HG03103 (cell line): ENCODE measurements around the gene CASK.

Source experiments
- ATAC-seq: cut with Tn5 transposase; IDR thresholded peaks from one replicate; pipeline ENCODE4 v1.9.1; 2021; ENCODE audit warnings: low read depth; ENCODE audit not compliant: unreplicated experiment

The CASK gene

DNA sequence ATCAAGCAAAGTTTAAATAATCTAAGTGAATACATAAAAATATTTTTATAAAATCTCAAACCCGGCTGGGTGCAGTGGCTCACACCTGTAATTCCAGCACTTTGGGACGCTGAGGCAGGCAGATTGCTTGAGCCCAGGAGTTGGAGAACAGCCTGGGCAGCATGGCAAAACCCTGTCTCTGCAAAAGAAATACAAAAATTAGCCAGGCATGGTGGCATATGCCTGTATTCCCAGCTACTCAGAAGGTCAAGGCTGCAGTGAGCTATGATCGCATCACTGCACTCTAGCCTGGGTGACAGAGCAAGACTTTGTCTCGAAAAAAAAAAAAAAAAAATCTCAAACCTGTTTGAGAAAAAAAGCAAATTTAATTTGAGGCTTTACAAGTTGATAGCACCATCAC is 331.4 kb downstream of the CASK start:
- ATAC-seq: no peak

DNA sequence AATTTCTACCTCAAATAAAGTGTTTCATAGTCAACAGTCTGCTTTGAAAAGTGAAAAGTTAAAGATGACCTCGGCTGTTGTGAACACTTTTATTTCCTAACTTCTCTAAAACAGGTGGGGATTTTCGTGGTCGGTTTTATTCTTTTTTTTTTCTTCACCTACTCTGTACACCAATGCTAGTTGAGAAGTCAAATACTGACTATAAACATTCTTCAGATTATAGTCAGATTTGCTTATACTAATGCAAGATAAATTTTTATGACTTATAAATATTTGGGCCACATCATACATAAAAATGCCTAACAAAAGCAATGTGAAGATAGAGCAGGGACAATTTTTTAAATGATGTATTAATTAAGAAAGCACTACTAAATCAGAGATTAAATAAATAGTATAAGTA is 332.7 kb downstream of the CASK start:
- no peak for ATAC-seq

DNA sequence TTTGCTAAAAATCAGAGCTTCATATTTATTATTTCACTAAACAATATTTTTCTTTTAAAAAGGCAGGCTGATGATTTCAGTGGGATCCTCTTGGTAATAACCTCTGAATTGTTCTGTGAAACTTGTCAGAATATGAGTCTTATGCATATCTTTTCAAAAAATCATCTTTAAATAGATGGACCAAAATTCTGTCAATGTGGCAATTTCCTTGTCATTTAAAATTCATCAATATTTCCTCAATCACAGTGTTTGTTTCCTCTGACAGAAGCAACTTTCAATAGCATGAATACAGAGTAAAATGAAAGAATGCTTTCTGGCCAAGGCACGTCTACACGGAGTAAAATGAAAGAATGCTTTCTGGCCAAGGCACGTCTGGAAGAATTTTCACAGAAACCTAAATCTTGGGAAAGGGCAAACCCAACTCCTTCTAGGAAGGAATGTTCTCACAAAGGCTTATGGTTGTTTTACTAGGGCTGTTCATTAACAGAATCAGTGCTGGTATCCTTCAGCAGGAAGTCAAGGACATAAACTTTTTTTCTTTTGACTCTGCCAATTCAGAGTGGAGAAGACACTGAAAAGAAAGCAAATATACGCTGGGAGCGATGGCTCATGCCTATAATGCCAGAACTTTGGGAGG is 333.6 kb downstream of the CASK start:
- no peak for ATAC-seq

DNA sequence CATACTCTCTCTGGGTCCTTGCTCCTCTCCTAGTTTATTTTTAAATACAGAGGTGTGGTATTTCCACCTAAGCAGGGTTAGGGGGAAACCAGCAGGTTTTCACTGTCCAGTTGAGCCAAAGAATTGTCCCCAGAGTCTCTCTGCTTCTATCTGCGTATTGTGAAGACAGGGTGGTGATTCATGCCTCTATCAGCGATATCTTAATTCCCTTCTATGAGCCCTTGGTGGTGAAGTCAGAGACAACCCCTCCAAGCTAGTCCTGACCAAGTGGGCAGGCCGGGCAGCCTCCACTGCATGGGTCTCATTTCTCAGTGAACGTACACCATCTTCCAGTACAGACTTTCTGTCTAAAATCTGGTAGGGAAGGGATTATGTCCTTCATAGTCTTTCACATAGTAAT is 335.1 kb downstream of the CASK start:
- no peak for ATAC-seq

DNA sequence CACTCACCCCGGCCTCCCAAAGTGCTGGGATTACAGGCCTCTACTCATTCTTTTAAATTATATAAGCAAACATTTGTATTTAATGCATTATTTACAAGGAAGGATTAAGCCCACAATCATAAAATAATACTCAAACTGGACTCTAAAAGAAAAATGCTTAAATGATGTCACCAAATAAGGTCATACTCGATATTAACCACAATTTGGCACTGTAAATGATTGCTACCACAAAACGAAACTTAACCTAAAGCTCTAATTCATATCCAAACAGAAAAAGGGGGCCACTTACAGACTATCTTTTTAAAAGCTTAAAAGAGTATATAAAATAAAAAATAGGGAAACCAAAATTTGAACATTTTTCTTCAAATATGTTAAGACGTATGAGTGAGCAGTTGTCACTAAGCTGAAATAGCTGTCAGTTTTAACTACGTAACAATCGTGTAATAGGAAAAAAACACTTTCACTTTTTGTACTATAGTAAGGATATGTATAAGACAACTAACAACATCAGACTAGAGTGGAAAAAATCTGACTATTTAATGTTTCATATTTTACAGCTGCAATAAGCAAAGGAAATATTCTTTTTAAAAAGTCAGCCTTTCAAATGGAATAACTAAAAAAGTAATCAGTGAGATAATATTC is 342.8 kb downstream of the CASK start:
- ATAC-seq: no peak

DNA sequence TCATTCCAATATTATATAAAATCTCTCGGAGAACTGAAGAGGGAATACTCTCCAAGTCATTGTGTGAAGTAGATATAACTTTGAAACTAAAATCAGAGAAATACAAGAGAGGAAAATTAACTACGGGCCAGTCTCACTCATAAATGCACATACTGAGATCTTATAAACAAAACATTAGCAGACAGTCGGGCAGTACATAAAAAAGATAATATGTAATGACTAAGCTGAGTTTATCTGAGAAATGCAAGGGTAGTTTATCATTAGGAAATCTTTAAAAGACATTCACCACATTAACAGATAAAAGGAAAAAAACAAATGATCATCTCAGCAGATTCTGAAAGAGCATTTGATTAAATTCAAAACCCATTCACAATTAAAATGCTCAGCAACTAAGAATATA is 359.5 kb downstream of the CASK start:
- ATAC-seq: no peak

DNA sequence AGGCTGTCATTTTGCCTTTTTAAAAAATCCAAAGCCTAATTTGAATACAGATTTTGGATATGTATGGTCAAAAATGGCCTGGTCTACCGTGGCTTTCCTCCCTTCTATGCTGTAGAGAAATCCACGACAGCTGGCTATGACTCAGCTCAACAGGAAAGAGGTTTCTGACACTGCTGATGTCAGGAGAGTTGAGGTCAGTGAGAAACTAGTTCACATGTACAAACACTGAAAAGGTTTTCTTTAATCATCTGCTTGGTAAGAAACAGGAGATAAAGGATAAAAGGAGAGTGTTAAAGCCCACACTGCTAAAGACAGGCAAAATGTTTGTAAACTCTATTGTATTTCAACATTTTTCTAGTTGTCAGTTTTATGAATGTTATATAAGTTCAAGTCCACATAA is 362.3 kb downstream of the CASK start:
- peak; percentile 94 for ATAC-seq

DNA sequence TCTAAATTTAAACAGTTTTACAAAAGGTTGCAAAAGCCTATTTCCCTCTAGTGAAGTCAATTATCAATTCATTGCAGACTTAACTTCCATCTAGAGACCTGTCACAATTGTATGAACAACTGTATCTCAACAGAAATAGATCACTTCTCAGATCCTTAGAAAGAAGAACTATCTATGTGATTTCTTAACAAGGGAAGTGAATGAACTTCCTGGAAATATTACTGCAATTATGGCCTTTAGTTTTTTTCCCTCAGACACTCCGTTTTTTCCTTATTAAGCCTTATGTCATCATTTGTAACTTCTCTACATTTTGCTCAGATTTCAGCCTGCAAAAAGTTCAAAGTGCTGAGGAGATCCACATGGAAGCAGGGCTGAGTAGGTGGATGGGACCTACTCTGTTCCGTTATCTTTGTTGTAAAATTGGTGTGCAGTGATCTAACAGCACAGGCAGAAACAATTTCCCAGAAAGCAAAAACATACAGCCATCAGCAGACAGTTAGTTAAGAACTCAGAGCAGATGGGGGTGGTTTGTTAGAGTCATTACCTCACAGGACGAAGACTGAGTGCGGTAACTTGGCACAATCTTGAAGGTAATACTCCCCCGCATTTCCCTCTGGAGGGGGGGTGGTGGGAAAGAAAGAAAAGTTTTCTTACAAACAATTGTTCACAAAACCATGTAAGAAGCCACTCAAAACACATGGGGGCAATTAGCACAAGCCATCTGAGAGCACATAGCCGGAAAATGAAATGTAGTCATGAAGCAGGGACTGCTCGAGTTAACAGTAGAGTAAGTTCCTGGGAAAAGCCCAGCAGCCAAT is 363.9 kb downstream of the CASK start:
- ATAC-seq: no peak

DNA sequence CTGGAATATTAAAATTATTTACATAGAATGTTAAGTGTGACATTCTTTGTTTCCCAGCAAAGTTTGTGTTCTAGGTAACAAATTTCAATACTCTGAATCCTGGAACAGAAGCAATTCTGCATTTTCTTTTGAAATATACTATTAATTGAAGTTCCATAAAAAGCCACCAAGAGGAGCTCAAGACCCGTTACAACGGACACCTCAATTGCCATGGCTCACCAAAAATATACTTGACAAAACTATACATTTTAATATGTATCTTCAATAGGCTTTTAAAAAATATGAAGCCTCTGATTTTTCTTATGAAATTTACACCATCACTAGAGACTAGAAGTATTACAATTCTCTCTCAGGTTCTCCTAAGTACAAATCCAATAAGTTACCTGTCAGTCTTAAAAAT is 364.8 kb downstream of the CASK start:
- no peak for ATAC-seq

DNA sequence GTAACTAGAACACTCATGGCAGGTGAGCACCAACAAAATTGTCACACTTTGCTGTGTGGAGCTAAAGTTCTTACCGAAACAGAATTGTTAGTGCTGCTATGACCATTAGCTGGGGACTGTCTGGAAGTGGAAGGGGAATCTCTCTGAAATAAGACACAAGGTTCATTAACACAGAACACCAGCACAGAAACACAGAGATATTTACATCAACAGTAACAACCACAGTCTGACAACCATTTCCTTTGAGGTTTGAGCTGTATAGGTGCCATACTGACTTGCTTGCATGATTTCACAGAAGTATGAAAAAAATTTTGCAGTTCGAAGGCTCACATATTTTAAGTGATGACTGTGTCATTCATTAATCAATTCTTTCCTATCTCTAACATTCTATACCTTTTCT is 366.4 kb downstream of the CASK start:
- ATAC-seq: no peak

DNA sequence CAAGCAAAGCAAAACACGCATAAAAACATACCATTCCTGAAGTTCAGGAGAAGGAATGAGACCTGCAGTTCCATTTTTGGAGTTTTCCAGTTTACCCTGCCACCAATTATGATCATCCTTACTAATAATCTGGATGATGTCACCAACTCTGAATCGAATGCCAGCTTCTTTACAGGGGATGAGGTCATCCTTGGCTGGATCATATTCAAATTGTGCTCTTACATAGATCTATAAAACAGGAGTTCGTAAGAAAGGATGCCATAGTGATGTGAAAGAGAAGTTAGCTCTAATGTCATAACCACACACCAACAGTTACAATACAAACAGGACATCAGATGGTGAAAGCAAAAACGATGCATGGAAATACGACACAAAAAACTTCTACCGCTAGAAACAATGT is 369.7 kb downstream of the CASK start:
- ATAC-seq: no peak

DNA sequence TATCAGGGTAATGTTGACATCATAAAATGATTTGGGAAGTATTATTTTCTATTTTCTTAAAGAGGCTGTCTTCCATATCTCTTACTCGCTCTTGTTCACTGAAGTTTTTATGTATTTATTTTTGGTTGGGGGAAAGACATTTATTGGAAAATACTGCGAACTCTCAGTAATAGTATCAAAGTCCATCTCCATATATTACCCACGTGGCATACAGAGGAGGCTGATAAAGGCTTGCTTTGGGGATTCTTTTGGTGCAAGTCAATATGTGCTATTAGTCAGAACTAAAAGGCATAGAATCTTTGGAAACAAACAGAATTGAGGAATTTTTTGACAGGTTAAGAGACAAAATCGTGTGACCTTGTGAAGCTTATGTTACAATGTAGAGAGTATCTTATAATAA is 374.9 kb downstream of the CASK start:
- ATAC-seq: no peak

DNA sequence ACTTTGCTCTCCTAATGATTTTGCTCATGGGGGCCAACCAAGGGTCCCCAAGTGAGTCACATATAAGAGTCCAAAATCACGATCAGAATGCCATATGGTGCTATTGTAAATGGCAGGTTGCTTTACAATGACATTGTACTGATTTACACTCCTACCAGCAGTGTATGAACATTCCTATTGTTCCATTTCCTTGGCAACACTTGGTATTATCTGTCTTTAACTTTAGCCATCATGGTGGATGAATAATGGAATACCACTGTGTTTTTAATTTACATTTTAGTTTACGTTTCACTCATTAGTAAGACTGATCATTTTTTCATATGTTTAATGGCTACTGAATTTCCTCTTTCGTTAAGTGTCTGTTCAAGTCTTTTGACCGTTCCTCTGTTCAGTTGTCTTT is 379.7 kb downstream of the CASK start:
- no peak for ATAC-seq

DNA sequence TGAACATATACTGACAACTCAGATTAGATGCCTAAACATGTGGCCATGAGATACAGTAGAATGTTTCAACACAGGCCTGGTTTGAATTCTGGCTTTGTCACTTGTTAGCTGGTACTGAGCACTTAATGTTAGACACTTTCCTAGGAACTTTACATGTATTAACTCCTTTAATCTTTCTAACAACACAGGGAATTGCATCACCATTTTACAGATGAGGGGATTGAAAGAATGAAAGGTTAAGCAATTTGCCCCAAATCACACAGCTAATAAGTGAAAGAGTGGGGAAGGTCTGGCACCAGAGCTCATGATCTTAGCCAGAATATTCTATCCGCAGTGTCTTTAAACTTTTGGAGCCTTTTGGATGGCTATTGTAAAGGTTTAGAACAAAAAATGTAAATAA is 380.3 kb downstream of the CASK start:
- no peak for ATAC-seq

DNA sequence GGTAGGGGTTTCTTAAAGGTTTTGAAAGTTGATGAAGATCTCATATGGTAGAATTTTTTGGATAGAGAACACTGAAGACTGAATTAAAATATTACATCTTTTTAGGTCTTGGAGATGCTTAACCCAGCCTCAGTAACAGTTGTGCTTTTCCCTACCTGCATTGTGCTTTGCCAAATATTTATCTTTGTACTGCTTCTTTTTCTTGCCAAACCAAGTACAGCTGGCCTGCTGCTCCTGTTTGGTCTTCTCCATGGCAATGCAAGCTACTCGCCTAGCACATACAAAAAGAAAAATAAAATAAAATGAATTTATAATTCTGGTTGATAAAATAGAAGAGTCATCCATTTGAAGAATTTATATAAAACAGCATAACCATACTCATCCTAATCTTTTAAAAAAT is 380.8 kb downstream of the CASK start:
- no peak for ATAC-seq

DNA sequence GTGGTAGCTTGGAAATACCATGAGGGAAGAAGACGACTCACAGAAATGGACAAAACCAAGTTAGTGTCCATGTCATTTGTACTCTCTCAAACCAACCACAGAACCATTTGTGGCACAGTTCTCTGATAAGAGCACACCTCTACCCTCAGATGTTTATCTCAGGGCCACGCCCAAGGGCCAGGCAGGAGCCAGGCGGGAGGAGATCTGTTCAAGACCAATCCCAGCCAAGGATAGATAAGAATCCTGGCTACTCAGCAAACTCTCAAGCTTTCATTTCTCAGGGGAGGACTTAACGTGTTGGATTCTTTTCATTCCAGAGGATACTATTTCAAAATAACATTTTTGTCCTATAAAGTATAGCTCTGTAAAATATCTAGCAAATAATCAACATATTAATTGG is 381.2 kb downstream of the CASK start:
- no peak for ATAC-seq

DNA sequence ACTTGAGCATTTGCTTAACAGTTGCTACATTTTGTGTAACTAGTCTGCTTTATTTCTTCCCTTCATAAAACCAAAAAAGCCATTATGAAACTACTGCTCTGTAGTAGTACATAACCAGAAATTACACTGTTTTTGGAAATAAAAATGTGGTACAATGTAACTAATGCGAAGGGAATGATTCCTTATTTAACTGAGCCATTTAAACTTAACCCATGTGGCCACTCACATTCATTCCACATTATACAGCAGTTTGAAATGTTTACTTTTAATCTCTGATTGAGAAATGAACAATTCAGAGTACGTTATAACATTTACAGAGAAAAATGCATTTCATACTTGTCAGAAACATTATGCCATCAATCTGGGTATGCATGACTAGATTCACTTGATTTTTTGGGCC is 382.0 kb downstream of the CASK start:
- ATAC-seq: no peak

DNA sequence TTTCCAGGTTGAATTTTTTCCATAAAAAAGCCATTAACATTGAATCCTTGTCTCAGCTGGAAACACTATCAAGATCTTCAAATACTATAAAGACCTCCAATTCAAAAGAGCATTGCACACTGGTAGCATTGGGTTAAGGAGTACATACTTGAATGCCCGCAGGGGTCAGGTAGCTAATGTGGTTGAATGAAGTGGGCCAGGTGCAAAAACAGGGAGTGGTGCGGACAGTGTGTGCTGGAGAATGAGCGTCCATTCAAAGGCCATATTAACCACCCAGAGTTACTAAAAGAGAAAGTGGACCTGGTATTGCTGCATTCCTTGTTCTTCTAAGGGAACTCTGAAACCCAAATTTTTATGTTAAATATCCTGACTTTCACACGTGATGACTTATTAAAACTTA is 384.6 kb downstream of the CASK start:
- no peak for ATAC-seq

DNA sequence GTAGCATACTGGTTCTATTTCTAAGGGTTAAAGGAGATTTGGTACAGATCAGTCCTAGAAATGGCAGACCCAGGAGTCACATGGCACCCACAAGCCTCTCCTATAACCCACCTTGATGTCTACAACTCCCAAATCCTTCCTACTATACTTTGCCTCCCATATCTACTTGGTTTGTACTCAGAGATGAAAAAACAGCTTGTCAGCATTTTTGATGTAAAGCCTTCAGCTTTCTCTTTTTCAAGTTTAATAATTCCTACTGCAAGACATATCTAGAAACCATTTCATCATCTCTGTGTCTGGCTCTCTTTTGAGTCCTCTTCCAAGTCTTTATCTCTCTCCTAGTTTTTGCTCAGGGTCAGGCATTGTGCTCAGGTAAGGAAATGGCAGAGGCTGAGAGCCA is 393.3 kb downstream of the CASK start:
- no peak for ATAC-seq

DNA sequence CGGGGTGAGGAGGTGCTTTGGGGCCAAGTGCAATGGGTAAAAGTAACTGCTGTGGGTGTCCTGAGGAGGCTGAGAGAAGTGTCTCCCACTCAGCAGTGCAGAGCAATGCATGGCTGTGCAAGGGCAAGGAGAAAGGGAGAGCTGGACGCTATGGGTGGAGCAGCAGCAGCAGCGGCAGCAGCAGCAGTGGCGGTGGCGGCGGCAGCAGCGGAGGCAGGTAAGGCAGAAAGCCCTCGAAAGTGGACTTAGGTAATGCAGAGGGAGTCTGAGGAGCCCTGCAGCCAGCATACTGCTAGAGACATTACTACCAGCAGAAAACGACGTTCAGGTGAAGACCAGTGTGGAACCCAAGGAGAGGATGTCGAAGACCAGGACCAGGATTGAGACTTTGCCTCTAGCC is 394.1 kb downstream of the CASK start:
- ATAC-seq: no peak

DNA sequence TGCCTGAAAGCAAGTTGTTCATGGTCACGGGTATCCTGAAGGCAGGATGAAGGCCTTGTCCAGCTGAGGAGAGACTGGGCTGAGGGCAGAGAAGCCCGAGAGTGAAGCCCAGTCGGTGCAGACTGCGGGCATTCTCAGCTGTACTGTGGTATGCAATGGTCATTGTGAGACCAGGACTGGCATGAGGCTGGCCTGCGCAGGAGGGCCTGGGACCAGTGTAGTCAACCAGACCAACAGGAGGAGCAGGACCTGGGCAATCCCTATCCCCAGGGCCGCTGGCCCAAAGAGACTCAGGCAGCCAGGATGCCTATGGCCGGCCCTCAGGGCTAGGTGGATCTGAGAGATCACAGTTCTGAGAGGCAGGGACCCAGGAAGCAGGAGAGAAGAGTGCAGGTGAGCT is 394.6 kb downstream of the CASK start:
- ATAC-seq: no peak

DNA sequence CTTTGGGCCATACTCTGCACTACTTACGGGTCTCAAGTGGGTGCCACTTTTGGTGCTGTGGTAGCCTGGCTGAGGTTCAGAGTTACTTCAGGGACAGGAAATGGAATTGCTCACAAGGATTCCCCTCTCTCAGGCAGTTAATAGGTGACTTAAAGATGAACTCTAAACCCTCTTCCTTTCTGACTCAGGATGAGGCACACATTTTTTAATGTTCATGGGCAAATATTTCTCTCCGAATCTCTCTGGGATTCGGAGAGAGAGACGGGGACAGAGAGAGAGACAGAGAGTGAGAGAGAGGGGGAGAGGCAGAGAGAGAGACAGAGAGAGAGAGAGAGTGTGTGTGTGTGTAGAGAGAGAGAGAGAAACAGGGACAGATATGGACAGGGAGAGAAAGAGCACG is 396.4 kb downstream of the CASK start:
- no peak for ATAC-seq
